GM12874 (cell line): ENCODE data around the gene CSMD2.

ENCODE experiments used
- CTCF ChIP-seq: IDR thresholded peaks from 2 replicates; pipeline ENCODE4 v1.5.1; 2011; ENCODE audit warnings: low read depth, mild to moderate bottlenecking, control low read depth, low read length, moderate library complexity; ENCODE audit not compliant: insufficient read depth

The CSMD2 gene

GRCh38 chr1:34019741-34020552 lies 145.1 kb downstream of the CSMD2 start:
- no peak for TF ChIP-seq CTCF

- TF ChIP-seq CTCF, result no peak
Measured at GRCh38 chr1:34018285-34018684, 146.7 kb downstream of the CSMD2 start.

- TF ChIP-seq CTCF, result peak; percentile 77
Measured at GRCh38 chr1:34013958-34014737, 150.9 kb downstream of the CSMD2 start.

- TF ChIP-seq CTCF, result no peak
Measured at GRCh38 chr1:34013136-34013535, 151.9 kb downstream of the CSMD2 start.

- TF ChIP-seq CTCF, result no peak
Measured at GRCh38 chr1:34009340-34009985, 155.6 kb downstream of the CSMD2 start.

- TF ChIP-seq CTCF, result no peak
Measured at GRCh38 chr1:34007760-34008159, 157.3 kb downstream of the CSMD2 start.

GRCh38 chr1:34005309-34005708 lies 159.7 kb downstream of the CSMD2 start:
- TF ChIP-seq CTCF, result no peak
